Liver (tissue), 9 donors: ENCODE measurements around the gene AFAP1. TPM values are rescaled to one million over a fixed set of nuclear protein-coding genes. Genes with fewer than 3 reads are reported as not detected.

Source experiments
- DNase-seq: peaks from one replicate; pipeline ENCODE4 v3.0.0-alpha.2; 2017; ENCODE audit warnings: low spot score
- H3K27ac ChIP-seq, 2 donors: one replicate each; pipeline ENCODE4 v1.7.0; 2013; ENCODE audit warnings: inconsistent platforms in 2 of 2, low read length in 2 of 2, control low read depth in 1 of 2, low read depth in 1 of 2, mild to moderate bottlenecking in 1 of 2
- H3K27me3 ChIP-seq, 4 donors: one replicate each; pipeline versions ENCODE4 v1.6.1 to v1.7.0; 2013; ENCODE audit warnings: low read length in 3 of 4, inconsistent platforms in 1 of 4, mild to moderate bottlenecking in 1 of 4, moderate library complexity in 1 of 4; ENCODE audit not compliant: control insufficient read depth in 4 of 4, insufficient read depth in 4 of 4
- H3K36me3 ChIP-seq, 4 donors: one replicate each; pipeline versions ENCODE4 v1.6.1 to v1.7.0; 2013; ENCODE audit warnings: low read length in 3 of 4, mild to moderate bottlenecking in 3 of 4, low read depth in 1 of 4, moderate library complexity in 1 of 4; ENCODE audit not compliant: control insufficient read depth in 4 of 4, insufficient read depth in 3 of 4
- H3K4me1 ChIP-seq, 4 donors: one replicate each; pipeline versions ENCODE4 v1.6.1 to v1.7.0; 2013; ENCODE audit warnings: low read length in 3 of 4, mild to moderate bottlenecking in 3 of 4, moderate library complexity in 1 of 4; ENCODE audit not compliant: control insufficient read depth in 4 of 4, insufficient read depth in 4 of 4
- H3K4me3 ChIP-seq, 3 donors: one replicate each; pipeline versions ENCODE4 v1.6.1 to v1.7.0; 2013; ENCODE audit warnings: low read length in 3 of 3, control low read depth in 1 of 3, low read depth in 1 of 3, mild to moderate bottlenecking in 1 of 3
- H3K9ac ChIP-seq, 2 donors: one replicate each; pipeline ENCODE4 v1.7.0; 2013; ENCODE audit warnings: low read length in 2 of 2, mild to moderate bottlenecking in 2 of 2, moderate library complexity in 2 of 2, control low read depth in 1 of 2, low read depth in 1 of 2
- H3K9me3 ChIP-seq, 4 donors: one replicate each; pipeline versions ENCODE4 v1.6.1 to v1.7.0; 2013; ENCODE audit warnings: low read length in 3 of 4; ENCODE audit not compliant: control insufficient read depth in 4 of 4
- HNF4A ChIP-seq, 2 donors: conservative IDR thresholded peaks; 2 replicates each; pipeline ENCODE4 v1.6.1; 2016; ENCODE audit warnings: antibody characterized with exemption in 2 of 2, mild to moderate bottlenecking in 2 of 2
- HNF4G ChIP-seq: IDR thresholded peaks from 2 replicates; pipeline ENCODE4 v1.6.1; 2016; ENCODE audit warnings: antibody characterized with exemption
- NR2F2 ChIP-seq: IDR thresholded peaks from 2 replicates; pipeline ENCODE4 v1.6.1; 2016; ENCODE audit warnings: antibody characterized with exemption
- RAD21 ChIP-seq, 2 donors: IDR thresholded peaks; 2 replicates each; pipeline ENCODE4 v1.6.1; 2016; ENCODE audit warnings: antibody characterized with exemption in 2 of 2, mild to moderate bottlenecking in 2 of 2
- RXRA ChIP-seq, 2 donors: IDR thresholded peaks; 2 replicates each; pipeline ENCODE4 v1.6.1; 2017 to 2018; ENCODE audit warnings: antibody characterized with exemption in 2 of 2, mild to moderate bottlenecking in 1 of 2
- SP1 ChIP-seq: IDR thresholded peaks from 2 replicates; pipeline ENCODE4 v1.6.1; 2018; ENCODE audit warnings: antibody characterized with exemption, mild to moderate bottlenecking
- TAF1 ChIP-seq: conservative IDR thresholded peaks from 2 replicates; pipeline ENCODE4 v1.6.1; 2016; ENCODE audit warnings: antibody characterized with exemption, mild to moderate bottlenecking
- YY1 ChIP-seq: IDR thresholded peaks from 2 replicates; pipeline ENCODE4 v1.6.1; 2016; ENCODE audit warnings: antibody characterized with exemption, mild to moderate bottlenecking
- WGBS: extraction: QIAGEN DNeasy Blood & Tissue Kit; methylation state at CpG from one replicate; pipeline ENCODE4 v1.1.7; 2013; 5-methylcytosine and 5-hydroxymethylcytosine counted together
- polyA plus RNA-seq, 2 donors: library from polyadenylated mRNA; stranded (reverse) in 1 of 2; unstranded in 1 of 2; fragments of 200-250 nt in 1 of 2; fragments of >200 nt in 1 of 2; fragmentation: Nextera tagmentation in 1 of 2; extraction: Ambion mirVana in 1 of 2; gene quantifications; one replicate each; pipeline versions ENCODE4 v1.2.1 to v1.2.3, GENCODE V29; 2013 to 2015
- total RNA-seq, 2 donors: library from RNA; depleted of rRNA; stranded (reverse); fragments of >200 nt; gene quantifications; one replicate each; pipeline ENCODE4 v1.2.3, GENCODE V29; 2014
- TF ChIP-seq, protein P1 (sequence below): IDR thresholded peaks from 2 replicates; pipeline ENCODE4 v1.6.1; 2016; ENCODE audit warnings: antibody characterized with exemption
- TF ChIP-seq, protein P2 (sequence below): IDR thresholded peaks from 2 replicates; pipeline ENCODE4 v1.6.1; 2016; ENCODE audit warnings: antibody characterized with exemption
- TF ChIP-seq, protein P3 (sequence below): fragments of 150-350 bp; IDR thresholded peaks from 2 replicates; pipeline ENCODE4 v1.5.1; 2017; ENCODE audit warnings: improper control_type of control experiment, low read depth, low read length; ENCODE audit not compliant: missing input control
- TF ChIP-seq, protein P4 (sequence below): IDR thresholded peaks from 2 replicates; pipeline ENCODE4 v1.6.1; 2016; ENCODE audit warnings: antibody characterized with exemption, mild to moderate bottlenecking
- donor health status: healthy.
- donor health status: healthy.
- donor health status: healthy.
- donor health status: healthy.
- donor health status: healthy.

AFAP1 gene
- total and polyA plus RNA-seq, 4 donors: 0.40 to 3.2 (median 1.6) TPM

DNA sequence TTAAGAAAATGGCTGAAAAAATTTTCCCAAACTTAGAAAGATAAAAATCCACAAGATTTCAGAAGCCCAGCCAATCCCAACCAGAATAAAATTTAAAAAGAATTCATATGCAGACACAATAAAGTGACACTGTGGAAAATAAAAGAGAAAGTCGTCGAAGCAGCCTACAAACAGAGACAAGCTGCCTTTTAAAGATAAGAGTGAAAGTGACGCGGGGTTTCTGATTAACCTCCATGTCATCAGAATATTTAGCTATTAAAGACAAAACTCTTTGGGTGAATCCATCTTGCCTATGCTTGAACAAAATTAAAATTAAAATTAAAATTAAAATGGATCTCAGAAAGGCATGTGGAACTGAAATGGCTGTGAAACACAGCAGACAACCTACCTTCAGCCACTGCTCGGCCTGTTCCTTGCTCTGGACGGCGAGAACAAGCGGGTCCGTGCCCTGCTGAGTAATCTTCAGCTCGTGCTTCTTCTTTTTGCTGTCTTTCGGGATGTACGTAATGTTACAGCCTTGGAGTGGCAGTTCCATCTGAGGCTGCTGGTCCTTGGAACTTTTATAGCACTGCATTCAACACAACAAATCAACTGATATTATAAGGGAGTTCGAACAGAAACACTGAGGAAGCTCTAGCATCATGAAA, 101.4 kb downstream of the AFAP1 start:
- Histone ChIP-seq H3K9ac (no peak overlapping the region), H3K4me3 (no peak overlapping the region), H3K9me3 (no peaks in the 10 kb centered on the region), H3K27ac (no peak overlapping the region), H3K27me3 (no peaks in the 10 kb centered on the region), H3K36me3 (no peaks in the 10 kb centered on the region), H3K4me1 (no peaks in the 10 kb centered on the region)
- WGBS: 86% methylated on average over 13 of the region's 13 CpGs
- DNase-seq: no peak
- TF ChIP-seq TAF1: no peak
- no peak for TF ChIP-seq YY1
- TF ChIP-seq, protein P1, sequence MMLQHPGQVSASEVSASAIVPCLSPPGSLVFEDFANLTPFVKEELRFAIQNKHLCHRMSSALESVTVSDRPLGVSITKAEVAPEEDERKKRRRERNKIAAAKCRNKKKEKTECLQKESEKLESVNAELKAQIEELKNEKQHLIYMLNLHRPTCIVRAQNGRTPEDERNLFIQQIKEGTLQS: no peak
- no peak for TF ChIP-seq HNF4A (conservative IDR thresholded peaks at IDR 0.05)
- TF ChIP-seq, protein P2, sequence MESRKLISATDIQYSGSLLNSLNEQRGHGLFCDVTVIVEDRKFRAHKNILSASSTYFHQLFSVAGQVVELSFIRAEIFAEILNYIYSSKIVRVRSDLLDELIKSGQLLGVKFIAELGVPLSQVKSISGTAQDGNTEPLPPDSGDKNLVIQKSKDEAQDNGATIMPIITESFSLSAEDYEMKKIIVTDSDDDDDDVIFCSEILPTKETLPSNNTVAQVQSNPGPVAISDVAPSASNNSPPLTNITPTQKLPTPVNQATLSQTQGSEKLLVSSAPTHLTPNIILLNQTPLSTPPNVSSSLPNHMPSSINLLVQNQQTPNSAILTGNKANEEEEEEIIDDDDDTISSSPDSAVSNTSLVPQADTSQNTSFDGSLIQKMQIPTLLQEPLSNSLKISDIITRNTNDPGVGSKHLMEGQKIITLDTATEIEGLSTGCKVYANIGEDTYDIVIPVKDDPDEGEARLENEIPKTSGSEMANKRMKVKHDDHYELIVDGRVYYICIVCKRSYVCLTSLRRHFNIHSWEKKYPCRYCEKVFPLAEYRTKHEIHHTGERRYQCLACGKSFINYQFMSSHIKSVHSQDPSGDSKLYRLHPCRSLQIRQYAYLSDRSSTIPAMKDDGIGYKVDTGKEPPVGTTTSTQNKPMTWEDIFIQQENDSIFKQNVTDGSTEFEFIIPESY: no peak

DNA sequence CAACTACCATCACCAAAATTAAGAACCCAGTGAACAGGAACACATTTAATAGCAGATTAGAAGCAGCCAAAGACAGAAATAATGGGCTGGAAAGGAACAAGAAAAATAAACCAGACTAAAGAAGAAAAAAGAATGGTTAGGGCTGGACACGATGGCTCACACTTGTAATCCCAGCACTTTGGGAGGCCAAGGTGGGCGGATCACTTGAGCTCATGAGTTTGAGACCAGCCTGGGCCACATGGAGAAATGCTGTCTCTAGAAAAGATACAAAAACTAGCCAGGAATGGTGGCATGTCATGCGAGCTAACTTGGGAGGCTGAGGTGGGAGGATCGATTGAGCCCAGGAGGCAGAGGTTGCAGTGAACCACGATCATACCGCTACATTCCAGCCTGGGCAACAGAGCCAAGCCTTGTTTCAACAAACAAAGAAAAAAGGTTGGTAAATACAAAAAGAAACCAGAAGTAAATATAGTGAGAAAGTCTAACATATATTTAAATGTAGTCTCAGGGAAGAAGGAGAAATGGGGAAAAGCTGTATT, 102.0 kb downstream of the AFAP1 start:
- Histone ChIP-seq H3K4me3 (no peak overlapping the region), H3K9ac (no peak overlapping the region), H3K9me3 (no peaks in the 10 kb centered on the region), H3K4me1 (no peaks in the 10 kb centered on the region), H3K27ac (no peak overlapping the region), H3K36me3 (no peaks in the 10 kb centered on the region), H3K27me3 (no peaks in the 10 kb centered on the region)
- TF ChIP-seq RAD21 (IDR thresholded peaks at IDR 0.05) (no peak), YY1 (no peak), HNF4A (conservative IDR thresholded peaks at IDR 0.05) (no peak), SP1 (no peak), RXRA (IDR thresholded peaks at IDR 0.05) (no peak), HNF4G (no peak), NR2F2 (no peak)
- TF ChIP-seq, protein P3, sequence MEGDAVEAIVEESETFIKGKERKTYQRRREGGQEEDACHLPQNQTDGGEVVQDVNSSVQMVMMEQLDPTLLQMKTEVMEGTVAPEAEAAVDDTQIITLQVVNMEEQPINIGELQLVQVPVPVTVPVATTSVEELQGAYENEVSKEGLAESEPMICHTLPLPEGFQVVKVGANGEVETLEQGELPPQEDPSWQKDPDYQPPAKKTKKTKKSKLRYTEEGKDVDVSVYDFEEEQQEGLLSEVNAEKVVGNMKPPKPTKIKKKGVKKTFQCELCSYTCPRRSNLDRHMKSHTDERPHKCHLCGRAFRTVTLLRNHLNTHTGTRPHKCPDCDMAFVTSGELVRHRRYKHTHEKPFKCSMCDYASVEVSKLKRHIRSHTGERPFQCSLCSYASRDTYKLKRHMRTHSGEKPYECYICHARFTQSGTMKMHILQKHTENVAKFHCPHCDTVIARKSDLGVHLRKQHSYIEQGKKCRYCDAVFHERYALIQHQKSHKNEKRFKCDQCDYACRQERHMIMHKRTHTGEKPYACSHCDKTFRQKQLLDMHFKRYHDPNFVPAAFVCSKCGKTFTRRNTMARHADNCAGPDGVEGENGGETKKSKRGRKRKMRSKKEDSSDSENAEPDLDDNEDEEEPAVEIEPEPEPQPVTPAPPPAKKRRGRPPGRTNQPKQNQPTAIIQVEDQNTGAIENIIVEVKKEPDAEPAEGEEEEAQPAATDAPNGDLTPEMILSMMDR: no peak
- TF ChIP-seq, protein P4, sequence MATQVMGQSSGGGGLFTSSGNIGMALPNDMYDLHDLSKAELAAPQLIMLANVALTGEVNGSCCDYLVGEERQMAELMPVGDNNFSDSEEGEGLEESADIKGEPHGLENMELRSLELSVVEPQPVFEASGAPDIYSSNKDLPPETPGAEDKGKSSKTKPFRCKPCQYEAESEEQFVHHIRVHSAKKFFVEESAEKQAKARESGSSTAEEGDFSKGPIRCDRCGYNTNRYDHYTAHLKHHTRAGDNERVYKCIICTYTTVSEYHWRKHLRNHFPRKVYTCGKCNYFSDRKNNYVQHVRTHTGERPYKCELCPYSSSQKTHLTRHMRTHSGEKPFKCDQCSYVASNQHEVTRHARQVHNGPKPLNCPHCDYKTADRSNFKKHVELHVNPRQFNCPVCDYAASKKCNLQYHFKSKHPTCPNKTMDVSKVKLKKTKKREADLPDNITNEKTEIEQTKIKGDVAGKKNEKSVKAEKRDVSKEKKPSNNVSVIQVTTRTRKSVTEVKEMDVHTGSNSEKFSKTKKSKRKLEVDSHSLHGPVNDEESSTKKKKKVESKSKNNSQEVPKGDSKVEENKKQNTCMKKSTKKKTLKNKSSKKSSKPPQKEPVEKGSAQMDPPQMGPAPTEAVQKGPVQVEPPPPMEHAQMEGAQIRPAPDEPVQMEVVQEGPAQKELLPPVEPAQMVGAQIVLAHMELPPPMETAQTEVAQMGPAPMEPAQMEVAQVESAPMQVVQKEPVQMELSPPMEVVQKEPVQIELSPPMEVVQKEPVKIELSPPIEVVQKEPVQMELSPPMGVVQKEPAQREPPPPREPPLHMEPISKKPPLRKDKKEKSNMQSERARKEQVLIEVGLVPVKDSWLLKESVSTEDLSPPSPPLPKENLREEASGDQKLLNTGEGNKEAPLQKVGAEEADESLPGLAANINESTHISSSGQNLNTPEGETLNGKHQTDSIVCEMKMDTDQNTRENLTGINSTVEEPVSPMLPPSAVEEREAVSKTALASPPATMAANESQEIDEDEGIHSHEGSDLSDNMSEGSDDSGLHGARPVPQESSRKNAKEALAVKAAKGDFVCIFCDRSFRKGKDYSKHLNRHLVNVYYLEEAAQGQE: no peak
- TF ChIP-seq, protein P2: no peak
- no peak for DNase-seq
- 89% methylated on average over 6 of the region's 6 CpGs for WGBS
